ENCODE data around the gene CPLANE2.

DNA sequence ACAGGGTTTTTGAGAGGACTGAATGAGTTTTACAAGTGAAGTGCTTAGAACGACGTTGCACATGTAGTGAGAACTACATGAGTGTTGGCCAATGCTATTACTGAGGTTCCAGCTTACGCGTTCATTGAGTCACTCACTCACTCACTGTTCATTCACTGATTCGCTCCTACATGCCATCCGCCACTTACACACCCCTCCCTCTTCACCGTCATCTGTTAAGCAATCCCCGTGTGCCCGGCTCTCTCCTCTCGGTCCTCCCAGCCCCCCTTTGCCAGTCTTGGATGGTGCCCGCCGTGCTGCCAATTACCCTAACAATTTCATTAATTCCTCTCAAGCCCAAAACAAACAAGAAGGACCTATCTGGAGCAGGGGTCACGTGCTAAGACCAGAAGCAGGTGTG, 53.8 kb downstream of the CPLANE2 start:
- TF ChIP-seq, protein P1, sequence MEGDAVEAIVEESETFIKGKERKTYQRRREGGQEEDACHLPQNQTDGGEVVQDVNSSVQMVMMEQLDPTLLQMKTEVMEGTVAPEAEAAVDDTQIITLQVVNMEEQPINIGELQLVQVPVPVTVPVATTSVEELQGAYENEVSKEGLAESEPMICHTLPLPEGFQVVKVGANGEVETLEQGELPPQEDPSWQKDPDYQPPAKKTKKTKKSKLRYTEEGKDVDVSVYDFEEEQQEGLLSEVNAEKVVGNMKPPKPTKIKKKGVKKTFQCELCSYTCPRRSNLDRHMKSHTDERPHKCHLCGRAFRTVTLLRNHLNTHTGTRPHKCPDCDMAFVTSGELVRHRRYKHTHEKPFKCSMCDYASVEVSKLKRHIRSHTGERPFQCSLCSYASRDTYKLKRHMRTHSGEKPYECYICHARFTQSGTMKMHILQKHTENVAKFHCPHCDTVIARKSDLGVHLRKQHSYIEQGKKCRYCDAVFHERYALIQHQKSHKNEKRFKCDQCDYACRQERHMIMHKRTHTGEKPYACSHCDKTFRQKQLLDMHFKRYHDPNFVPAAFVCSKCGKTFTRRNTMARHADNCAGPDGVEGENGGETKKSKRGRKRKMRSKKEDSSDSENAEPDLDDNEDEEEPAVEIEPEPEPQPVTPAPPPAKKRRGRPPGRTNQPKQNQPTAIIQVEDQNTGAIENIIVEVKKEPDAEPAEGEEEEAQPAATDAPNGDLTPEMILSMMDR (IDR thresholded peaks at IDR 0.05; ENCODE audit: poor library complexity, severe bottlenecking), result no peak
- TF ChIP-seq TAF1 (IDR thresholded peaks at IDR 0.05; ENCODE audit: low read depth) (no peak), RAD21 (conservative IDR thresholded peaks at IDR 0.05) (no peak), POLR2AphosphoS5 (IDR thresholded peaks at IDR 0.05) (no peak), EZH2 (IDR thresholded peaks at IDR 0.05; ENCODE audit: borderline replicate concordance, insufficient read depth, low read length, poor library complexity, severe bottlenecking) (no peak), MXI1 (conservative IDR thresholded peaks at IDR 0.05; ENCODE audit: poor library complexity, severe bottlenecking) (no peak), SMC3 (conservative IDR thresholded peaks at IDR 0.05; ENCODE audit: poor library complexity) (no peak), EP300 (conservative IDR thresholded peaks at IDR 0.05; ENCODE audit: poor library complexity, severe bottlenecking) (no peak)
- TF ChIP-seq, protein P2, sequence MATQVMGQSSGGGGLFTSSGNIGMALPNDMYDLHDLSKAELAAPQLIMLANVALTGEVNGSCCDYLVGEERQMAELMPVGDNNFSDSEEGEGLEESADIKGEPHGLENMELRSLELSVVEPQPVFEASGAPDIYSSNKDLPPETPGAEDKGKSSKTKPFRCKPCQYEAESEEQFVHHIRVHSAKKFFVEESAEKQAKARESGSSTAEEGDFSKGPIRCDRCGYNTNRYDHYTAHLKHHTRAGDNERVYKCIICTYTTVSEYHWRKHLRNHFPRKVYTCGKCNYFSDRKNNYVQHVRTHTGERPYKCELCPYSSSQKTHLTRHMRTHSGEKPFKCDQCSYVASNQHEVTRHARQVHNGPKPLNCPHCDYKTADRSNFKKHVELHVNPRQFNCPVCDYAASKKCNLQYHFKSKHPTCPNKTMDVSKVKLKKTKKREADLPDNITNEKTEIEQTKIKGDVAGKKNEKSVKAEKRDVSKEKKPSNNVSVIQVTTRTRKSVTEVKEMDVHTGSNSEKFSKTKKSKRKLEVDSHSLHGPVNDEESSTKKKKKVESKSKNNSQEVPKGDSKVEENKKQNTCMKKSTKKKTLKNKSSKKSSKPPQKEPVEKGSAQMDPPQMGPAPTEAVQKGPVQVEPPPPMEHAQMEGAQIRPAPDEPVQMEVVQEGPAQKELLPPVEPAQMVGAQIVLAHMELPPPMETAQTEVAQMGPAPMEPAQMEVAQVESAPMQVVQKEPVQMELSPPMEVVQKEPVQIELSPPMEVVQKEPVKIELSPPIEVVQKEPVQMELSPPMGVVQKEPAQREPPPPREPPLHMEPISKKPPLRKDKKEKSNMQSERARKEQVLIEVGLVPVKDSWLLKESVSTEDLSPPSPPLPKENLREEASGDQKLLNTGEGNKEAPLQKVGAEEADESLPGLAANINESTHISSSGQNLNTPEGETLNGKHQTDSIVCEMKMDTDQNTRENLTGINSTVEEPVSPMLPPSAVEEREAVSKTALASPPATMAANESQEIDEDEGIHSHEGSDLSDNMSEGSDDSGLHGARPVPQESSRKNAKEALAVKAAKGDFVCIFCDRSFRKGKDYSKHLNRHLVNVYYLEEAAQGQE (IDR thresholded peaks at IDR 0.05; ENCODE audit: borderline replicate concordance), result no peak
